Astrocyte (in vitro differentiated cells and primary cell): ENCODE results near the gene CSPG5.
A peak's percentile ranks its signal among the peaks of the same experiment; 100 is the strongest.

Source experiments
- EZH2 ChIP-seq: IDR thresholded peaks from 2 replicates; pipeline ENCODE4 v1.6.1; 2012; ENCODE audit warnings: mild to moderate bottlenecking, low read length, inconsistent platforms; ENCODE audit not compliant: insufficient read depth
- TF ChIP-seq, protein P1 (sequence below): IDR thresholded peaks from 2 replicates; pipeline ENCODE4 v1.5.1; 2011; ENCODE audit warnings: low read depth, mild to moderate bottlenecking, inconsistent platforms, low read length, moderate library complexity; ENCODE audit not compliant: insufficient read depth

DNA sequence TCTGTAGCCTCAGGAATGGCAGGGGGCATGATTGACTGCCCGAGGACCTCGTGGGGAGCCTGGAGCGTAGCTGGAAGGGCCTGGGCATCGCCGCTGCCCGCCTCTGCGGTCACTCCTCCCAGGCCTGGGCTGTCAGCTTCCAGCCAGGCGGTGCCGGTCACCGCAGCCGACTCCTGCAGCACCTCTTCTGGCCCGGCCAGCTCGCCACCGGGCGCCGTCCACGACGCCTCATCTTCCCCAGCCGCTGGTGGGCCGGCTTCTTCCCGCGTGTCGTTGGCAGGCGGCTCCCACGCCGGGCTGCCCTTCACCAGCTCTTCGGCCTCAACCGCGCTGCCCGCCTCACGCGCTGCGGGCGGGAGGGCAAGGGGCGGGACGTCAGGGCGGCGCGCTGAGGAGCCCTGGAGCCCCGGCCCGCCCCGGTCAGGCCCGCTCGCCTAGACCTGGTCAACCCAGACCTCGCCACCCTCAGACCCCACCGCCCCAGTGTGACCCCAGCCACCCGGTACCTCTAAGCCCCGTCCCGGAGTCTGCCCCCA, 1.0 kb downstream of the CSPG5 start:
- TF ChIP-seq, protein P1, sequence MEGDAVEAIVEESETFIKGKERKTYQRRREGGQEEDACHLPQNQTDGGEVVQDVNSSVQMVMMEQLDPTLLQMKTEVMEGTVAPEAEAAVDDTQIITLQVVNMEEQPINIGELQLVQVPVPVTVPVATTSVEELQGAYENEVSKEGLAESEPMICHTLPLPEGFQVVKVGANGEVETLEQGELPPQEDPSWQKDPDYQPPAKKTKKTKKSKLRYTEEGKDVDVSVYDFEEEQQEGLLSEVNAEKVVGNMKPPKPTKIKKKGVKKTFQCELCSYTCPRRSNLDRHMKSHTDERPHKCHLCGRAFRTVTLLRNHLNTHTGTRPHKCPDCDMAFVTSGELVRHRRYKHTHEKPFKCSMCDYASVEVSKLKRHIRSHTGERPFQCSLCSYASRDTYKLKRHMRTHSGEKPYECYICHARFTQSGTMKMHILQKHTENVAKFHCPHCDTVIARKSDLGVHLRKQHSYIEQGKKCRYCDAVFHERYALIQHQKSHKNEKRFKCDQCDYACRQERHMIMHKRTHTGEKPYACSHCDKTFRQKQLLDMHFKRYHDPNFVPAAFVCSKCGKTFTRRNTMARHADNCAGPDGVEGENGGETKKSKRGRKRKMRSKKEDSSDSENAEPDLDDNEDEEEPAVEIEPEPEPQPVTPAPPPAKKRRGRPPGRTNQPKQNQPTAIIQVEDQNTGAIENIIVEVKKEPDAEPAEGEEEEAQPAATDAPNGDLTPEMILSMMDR, result no peak
- TF ChIP-seq EZH2, result peak; percentile 60
